GM18526 (cell line): ENCODE results near the gene ZNF486.

ENCODE experiments used
- POLR2A ChIP-seq: IDR thresholded peaks from 3 replicates; pipeline ENCODE4 v1.6.1; 2011; ENCODE audit not compliant: insufficient read length; ENCODE audit errors: extremely low read depth

Gene ZNF486

DNA sequence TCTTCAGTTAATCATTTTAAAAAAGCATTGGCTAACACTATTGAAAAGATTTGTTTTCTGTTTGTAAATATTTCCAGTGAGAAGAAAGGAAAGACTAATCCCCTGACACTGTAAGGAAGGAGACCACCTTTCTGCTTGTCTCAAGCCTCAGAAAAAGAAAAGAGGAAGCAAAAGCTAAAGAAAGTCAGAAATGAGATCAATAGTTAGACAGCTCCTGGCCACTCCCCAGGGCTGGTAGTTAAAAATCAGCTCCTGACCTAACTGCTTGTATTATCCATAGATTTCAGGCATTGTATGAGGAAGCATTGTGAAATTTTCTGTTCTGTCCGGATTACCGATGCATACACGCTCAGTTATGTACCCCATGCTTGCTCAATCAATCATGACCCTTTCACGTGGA is 76.6 kb downstream of the ZNF486 start:
- TF ChIP-seq POLR2A: no peak

DNA sequence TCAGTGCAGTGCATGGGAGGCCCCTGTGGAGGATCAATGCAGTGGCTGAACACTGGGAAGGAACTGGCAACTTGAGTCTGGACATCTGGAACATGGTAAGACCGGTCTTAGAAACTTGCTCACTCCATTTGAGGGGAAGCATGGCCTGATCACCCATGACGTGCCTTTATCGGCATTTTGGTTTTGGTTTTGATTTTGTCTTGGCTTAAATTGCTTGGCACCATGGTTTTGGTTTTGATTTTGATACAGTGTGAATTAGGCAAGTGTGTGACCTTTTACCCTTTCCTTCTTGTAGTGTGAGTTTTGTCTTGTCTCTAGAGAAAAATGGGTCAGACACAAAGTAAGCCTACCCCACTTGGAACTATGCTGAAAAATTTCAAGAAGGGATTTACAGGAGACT is 77.3 kb downstream of the ZNF486 start:
- TF ChIP-seq POLR2A: no peak

DNA sequence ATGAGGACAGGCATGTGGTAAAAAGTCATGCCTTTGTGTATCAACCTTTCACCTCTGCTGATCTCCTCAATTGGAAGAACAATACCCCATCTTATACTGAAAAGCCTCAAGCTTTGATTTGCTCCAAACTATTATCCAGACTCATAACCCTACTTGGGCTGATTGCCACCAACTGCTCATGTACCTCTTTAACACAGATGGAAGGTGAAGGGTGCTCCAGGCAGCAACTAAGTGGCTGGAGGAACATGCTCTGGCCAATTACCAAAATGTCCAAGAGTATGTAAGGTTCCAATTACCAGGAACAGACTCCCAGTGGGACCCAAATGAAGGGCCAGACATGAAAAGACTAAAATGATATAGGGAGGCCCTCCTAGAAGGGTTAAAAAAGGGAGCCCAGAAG is 78.3 kb downstream of the ZNF486 start:
- no peak for TF ChIP-seq POLR2A

DNA sequence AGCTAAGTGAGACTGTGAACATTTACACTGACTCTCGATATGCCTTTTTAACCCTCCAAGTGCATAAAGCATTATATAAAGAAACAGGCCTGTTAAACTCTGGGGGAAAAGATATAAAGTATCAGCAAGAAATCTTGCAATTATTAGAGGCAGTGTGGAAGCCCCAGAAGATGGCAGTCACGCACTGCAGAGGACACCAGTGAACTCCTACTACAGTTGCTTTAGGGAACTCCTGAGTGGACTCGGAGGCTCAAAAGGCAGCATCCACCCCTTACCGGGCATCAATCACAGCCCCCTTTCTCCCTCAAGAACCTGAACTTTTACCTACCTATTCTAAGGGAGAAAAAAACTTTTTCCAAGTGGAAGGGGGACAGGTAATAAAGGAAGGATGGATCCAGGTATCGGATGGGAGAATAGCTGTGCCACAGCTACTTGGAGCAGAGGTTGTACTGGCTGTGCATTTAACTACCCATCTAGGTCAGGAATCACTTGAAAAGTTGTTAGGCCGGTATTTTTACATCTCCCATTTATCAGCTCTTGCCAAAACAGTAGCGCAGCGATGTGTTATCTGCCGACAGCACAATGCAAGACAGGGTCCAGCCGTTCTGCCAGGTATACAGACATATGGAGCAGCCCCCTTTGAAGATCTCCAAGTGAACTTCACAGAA is 80.1 kb downstream of the ZNF486 start:
- no peak for TF ChIP-seq POLR2A
